ENCODE results near the gene C1orf115.
"Not testable (repeated sequence)": the region's sequence is repeated elsewhere in the genome, so short reads cannot be mapped to it uniquely, and the experiment has no call there.

The C1orf115 gene

DNA sequence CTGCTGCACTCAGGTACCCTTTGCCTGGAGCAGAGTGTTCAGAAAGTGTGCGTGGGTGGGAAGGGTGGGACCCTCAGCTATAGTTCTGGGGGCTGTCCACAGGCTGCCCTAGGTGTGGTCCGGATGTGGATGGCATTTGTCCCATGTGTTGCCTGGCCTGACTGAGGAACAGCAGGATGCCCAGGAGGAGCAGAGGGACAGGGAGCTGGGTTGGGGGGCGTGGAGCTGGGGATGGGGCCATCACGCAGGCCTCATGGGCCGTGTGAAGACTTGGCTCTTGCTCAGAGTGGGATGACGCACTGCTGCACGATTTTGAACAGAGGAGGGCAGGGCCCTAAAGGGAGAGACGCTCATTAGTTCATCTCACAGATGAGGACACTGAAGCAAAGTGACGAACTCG is 17.0 kb downstream of the C1orf115 start:
- TF ChIP-seq ZFX (IDR thresholded peaks at IDR 0.05) = no peak
- no peak for TF ChIP-seq CTCF (conservative IDR thresholded peaks at IDR 0.05)
- no peak overlapping the region for H3K27ac ChIP-seq

DNA sequence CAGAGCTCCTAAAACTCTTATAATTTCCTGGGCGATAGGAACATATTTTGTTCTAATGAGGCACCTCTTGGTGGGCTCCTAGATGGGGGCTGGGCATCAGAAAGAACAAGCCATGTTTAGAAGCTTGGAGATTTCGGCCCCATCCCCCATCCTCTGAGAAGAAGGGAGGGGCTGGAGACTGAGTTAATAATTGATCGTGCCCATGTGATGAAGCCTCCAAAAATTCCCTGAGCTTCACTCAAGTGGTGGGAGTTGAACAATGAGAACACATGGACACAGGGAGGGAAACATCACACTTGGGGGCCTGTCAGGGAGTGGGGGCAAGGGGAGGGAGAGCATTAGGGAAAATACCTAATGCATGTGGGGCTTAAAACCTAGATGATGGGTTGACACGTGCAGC is 18.1 kb downstream of the C1orf115 start:
- TF ChIP-seq CTCF (conservative IDR thresholded peaks at IDR 0.05) = no peak
- TF ChIP-seq ZFX (IDR thresholded peaks at IDR 0.05) = no peak

DNA sequence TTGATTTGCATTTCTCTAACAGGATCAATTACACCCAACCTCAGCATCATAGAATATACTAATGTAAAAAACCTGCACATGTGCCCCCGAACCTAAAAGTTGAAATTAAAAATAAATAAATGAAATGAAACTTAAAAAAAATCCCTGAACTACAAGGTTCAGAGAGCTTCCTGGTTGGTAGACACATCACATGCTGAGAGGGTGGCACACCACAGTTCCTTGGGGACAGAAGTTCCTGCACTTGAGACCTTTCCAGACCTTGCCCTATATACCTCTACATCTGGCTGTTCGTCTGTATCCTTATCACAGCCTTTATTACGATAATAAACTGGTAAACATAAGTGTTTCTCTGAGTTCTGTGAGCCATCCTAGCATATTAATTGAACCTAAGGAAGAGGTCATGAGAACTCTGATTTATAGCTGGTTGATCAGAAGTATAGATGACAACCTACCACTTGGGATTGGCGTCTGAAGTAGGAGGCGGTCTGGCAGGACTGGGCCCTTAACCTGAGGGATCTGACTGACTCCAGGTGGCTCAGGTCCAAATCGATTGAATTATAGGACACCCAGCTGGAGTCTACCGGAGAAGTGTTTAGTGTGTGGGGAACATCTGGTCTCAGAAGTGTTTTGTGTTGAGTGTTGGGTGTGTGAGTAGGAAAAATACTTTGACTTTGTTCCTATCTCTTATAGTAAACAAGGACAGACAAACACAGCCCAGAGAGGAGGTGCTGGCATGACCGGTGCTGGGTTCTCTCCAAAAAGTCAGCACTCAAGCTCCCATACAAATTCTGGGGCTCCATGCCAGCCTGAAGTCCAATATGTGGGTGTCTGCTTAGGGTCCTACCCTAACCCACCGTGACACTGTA is 19.0 kb downstream of the C1orf115 start:
- TF ChIP-seq ZFX (IDR thresholded peaks at IDR 0.05) = no peak
- TF ChIP-seq CTCF (conservative IDR thresholded peaks at IDR 0.05) = no peak
- H3K27ac ChIP-seq = peak overlapping the region; percentile 72

More for the DNA sequence above, 18.1 kb downstream of the C1orf115 start:
- no peak overlapping the region for H3K27ac ChIP-seq

- no peak for TF ChIP-seq ZFX (IDR thresholded peaks at IDR 0.05)
- no peak for TF ChIP-seq CTCF (conservative IDR thresholded peaks at IDR 0.05)
- H3K27ac ChIP-seq = peak overlapping the region; percentile 72
Measured at GRCh38 chr1:220710333-220710732, 20.2 kb downstream of the C1orf115 start.

- TF ChIP-seq CTCF (conservative IDR thresholded peaks at IDR 0.05) (no peak), ZFX (IDR thresholded peaks at IDR 0.05) (peak; percentile 19; the same call in 1 of the 2 replicates)
- peak overlapping the region; percentile 72 for H3K27ac ChIP-seq
Measured at GRCh38 chr1:220711056-220711809, 21.1 kb downstream of the C1orf115 start.

GRCh38 chr1:220715986-220716385 is 25.8 kb downstream of the C1orf115 start:
- not testable (repeated sequence) for H3K27ac ChIP-seq

DNA sequence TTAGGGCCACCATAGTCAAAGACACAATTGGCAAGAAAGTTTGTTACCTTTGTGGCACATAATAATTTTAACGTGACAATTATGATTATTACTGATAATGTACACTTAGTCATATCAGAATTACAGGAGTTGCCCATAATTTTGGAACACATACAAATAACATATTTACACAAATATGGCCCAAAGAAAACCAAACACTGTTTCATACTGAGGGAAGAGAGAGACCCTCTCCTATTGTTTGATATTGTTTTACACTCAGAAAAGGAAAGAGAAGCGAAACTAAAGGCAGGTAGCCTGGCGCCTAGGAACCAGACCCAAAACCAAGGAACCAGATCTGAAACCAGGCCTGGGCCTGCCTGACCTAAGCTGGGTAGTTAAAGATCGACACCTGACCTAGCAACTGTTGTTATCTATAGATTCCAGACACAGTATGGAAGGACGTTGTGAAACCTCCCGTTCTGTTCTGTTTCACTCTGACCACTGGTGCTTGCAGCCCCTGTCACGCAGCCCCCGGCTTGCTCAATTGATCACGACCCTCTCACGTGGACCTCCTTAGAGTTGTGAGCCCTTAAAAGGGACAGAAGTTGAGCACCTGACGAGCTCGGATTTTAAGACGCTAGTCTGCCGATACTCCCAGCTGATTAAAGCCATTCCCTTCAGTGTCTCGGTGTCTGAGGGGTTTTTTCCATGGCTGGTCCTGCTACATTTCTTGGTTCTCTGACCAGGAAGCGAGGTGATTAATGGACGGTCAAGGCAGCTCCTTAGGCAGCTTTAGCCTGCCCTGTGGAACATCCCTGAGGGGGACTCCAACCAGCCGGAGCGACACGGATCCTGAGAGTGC is 27.9 kb downstream of the C1orf115 start:
- H3K27ac ChIP-seq = no peak overlapping the region
- no peak for TF ChIP-seq ZFX (IDR thresholded peaks at IDR 0.05)
- no peak for TF ChIP-seq CTCF (conservative IDR thresholded peaks at IDR 0.05)

DNA sequence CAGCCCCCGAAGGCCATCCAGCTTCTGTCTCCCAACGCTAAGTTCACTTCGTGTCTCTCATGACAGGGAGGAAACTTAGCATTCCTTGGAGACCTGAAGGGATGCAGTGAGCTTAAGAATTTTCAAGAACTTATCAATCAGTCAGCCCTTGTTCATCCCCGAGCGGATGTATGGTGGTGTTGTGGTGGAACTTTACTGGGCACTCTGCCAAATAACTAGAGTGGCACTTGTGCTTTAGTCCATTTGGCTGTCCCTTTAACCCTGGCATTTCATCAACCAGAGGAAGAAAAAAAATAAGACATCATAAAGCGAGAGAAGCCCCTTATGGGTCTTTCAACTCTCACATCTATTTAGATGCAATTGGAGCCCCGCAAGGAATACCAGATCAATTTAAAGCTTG is 31.1 kb downstream of the C1orf115 start:
- not testable (repeated sequence) for H3K27ac ChIP-seq

Data from C4-2B (cell line).